ENCODE results near the gene MAX. TPM values are rescaled to one million over a fixed set of nuclear protein-coding genes. Genes with fewer than 3 reads are reported as not detected.
A peak's percentile ranks its signal among the peaks of the same experiment; 100 is the strongest.

The MAX gene
- total RNA-seq, result 10 to 100 TPM; 27.5 to 50.0 (median 37.2) TPM

GRCh38 chr14:65102441-65103149 is at the start of gene MAX:
TSS of gene MAX (minus strand) at chr14:65102517. CDS start at chr14:65102339, 178 bp downstream.
- ATAC-seq (peak; percentile 88 to 90), DNase-seq (peak; percentile 99)
- Histone ChIP-seq H3K9me3 (no peaks in the 10 kb centered on the region), H3K27ac (peak within 1 kb of the TSS; percentile 96 to 98 (median 98)), H3K4me1 (peaks cover 37% of the 10 kb centered on the region in 2 donors), H3K4me3 (peak within 1 kb of the TSS; percentile 85 to 98 (median 96)), H3K36me3 (no peaks in the 10 kb centered on the region), H3K27me3 (no peaks in the 10 kb centered on the region)
- intact Hi-C loops (cut with DNase I; ENCODE audit: low total_unique reads) (loop anchor here (1.0 to 10.0 kb wide), 3 partner anchors 116 to 310 kb away; partner anchors contain the start of genes FNTB and FUT8), in situ Hi-C loops (cut with MboI; ENCODE audit: low sequenced_read_pairs in 4 of 4) (loop anchor here in 1 of 4 donors (10.0 kb wide), 1 partner anchor 118 kb away; the partner anchor contains the start of gene FNTB)
- TF ChIP-seq CTCF (IDR thresholded peaks at IDR 0.05 in 4 of 5, conservative IDR thresholded peaks at IDR 0.05 in 1 of 5) (no peak), POLR2A (IDR thresholded peaks at IDR 0.05) (peak; percentile 83 to 93)

GRCh38 chr14:65151609-65151956 is 49.3 kb upstream of the MAX start:
- H3K27ac ChIP-seq, result no peak overlapping the region
- no peaks in the 10 kb centered on the region for H3K9me3 ChIP-seq
- ATAC-seq (no peak), DNase-seq (no peak)
- no peaks in the 10 kb centered on the region for H3K27me3 ChIP-seq
- in situ Hi-C loops (cut with MboI; ENCODE audit: low sequenced_read_pairs in 4 of 4) (loop anchor here in 1 of 4 donors (25.0 kb wide), 2 partner anchors 686 to 811 kb away; no protein-coding TSS in a partner anchor), intact Hi-C loops (cut with DNase I; ENCODE audit: low total_unique reads) (no loop called here)
- H3K4me3 ChIP-seq, result no peak overlapping the region
- no peak for TF ChIP-seq CTCF (IDR thresholded peaks at IDR 0.05 in 4 of 5, conservative IDR thresholded peaks at IDR 0.05 in 1 of 5)
- TF ChIP-seq POLR2A (IDR thresholded peaks at IDR 0.05), result no peak
- peaks cover 0 to 3% of the 10 kb centered on the region in 2 donors for H3K4me1 ChIP-seq
- H3K36me3 ChIP-seq, result no peaks in the 10 kb centered on the region

- DNase-seq (no peak), ATAC-seq (no peak)
- Histone ChIP-seq H3K27me3 (no peaks in the 10 kb centered on the region), H3K27ac (no peak overlapping the region), H3K9me3 (no peaks in the 10 kb centered on the region), H3K4me1 (no peaks in the 10 kb centered on the region), H3K36me3 (no peaks in the 10 kb centered on the region), H3K4me3 (no peak overlapping the region)
- intact Hi-C loops (cut with DNase I; ENCODE audit: low total_unique reads), result no loop called here
- TF ChIP-seq POLR2A (IDR thresholded peaks at IDR 0.05) (no peak), CTCF (IDR thresholded peaks at IDR 0.05 in 4 of 5, conservative IDR thresholded peaks at IDR 0.05 in 1 of 5) (no peak)
- in situ Hi-C loops (cut with MboI; ENCODE audit: low sequenced_read_pairs in 4 of 4), result loop anchor here in 1 of 4 donors (25.0 kb wide), 2 partner anchors 686 to 811 kb away; no protein-coding TSS in a partner anchor
Observed at GRCh38 chr14:65150898-65151608, 48.7 kb upstream of the MAX start.

- TF ChIP-seq POLR2A (IDR thresholded peaks at IDR 0.05) (no peak), CTCF (IDR thresholded peaks at IDR 0.05 in 4 of 5, conservative IDR thresholded peaks at IDR 0.05 in 1 of 5) (no peak)
- Histone ChIP-seq H3K9me3 (no peaks in the 10 kb centered on the region), H3K36me3 (no peaks in the 10 kb centered on the region), H3K27me3 (peaks cover 0 to 3% (median 2%) of the 10 kb centered on the region in 3 donors), H3K4me3 (no peak overlapping the region), H3K27ac (no peak overlapping the region), H3K4me1 (no peaks in the 10 kb centered on the region)
- intact Hi-C loops (cut with DNase I; ENCODE audit: low total_unique reads), result no loop called here
- in situ Hi-C loops (cut with MboI; ENCODE audit: low sequenced_read_pairs in 4 of 4), result no loop called here
- DNase-seq (no peak), ATAC-seq (no peak)
Observed at GRCh38 chr14:65149116-65149515, 46.8 kb upstream of the MAX start.

Data from gastrocnemius medialis (tissue), 4 donors.